Measurements from ENCODE around the gene HAPLN3. TPM values are rescaled to one million over a fixed set of nuclear protein-coding genes. Genes with fewer than 3 reads are reported as not detected.

The HAPLN3 gene
- total RNA-seq, 4 donors from 2014 or later: 1.7 to 5.2 (median 2.1) TPM

DNA sequence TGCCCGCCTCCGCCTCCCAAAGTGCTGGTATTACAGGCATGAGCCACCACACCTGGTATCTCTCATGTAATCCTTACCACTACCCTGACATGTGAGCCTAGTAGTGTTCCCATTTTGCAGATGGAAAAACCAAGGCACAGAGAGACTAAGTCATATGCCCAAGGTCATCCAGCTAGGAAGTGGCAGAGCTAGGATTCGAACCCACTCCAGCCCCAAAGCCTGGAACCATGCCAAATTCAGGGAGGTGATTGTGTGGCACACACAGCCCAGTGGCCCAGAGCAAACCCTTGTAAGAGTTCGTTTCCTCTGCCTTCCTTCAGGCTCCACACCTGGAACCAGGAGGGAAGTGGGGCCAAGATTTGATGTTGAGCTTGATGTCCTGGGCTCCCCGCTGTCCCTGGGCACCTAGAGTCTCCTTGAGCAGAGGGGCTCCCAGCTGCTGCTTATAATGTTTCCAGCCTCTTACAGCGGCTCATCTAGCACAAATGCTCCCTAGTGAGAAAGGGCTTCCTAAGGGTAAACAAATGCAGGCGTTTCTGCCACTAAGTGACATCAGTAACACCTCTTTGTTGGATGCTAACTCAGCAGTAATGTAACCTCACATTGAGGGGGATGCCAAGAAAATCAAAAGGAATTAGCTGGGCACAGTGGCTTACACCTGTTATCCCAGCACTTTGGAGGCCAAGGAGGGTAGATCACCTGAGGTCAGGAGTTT is 3.6 kb downstream of the HAPLN3 start:
- Histone ChIP-seq H3K27ac (no peak overlapping the region), H3K4me1 (peaks cover 0 to 22% of the 10 kb centered on the region in 2 donors), H3K9me3 (no peaks in the 10 kb centered on the region), H3K4me3 (no peak overlapping the region), H3K36me3 (no peaks in the 10 kb centered on the region), H3K27me3 (peaks cover 10 to 15% (median 14%) of the 10 kb centered on the region in 3 donors)
- ATAC-seq: no peak
- in situ Hi-C loops (cut with MboI; ENCODE audit: low sequenced_read_pairs in 4 of 4): loop anchor here in 2 of 4 donors (10.0 kb wide), 2 partner anchors 283 to 293 kb away; no protein-coding TSS in a partner anchor
- no peak for DNase-seq
- intact Hi-C loops (cut with DNase I; ENCODE audit: low total_unique reads): no loop called here
- TF ChIP-seq, protein P1, sequence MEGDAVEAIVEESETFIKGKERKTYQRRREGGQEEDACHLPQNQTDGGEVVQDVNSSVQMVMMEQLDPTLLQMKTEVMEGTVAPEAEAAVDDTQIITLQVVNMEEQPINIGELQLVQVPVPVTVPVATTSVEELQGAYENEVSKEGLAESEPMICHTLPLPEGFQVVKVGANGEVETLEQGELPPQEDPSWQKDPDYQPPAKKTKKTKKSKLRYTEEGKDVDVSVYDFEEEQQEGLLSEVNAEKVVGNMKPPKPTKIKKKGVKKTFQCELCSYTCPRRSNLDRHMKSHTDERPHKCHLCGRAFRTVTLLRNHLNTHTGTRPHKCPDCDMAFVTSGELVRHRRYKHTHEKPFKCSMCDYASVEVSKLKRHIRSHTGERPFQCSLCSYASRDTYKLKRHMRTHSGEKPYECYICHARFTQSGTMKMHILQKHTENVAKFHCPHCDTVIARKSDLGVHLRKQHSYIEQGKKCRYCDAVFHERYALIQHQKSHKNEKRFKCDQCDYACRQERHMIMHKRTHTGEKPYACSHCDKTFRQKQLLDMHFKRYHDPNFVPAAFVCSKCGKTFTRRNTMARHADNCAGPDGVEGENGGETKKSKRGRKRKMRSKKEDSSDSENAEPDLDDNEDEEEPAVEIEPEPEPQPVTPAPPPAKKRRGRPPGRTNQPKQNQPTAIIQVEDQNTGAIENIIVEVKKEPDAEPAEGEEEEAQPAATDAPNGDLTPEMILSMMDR (IDR thresholded peaks at IDR 0.05 in 4 of 5, conservative IDR thresholded peaks at IDR 0.05 in 1 of 5): no peak
- TF ChIP-seq POLR2A (IDR thresholded peaks at IDR 0.05): no peak

DNA sequence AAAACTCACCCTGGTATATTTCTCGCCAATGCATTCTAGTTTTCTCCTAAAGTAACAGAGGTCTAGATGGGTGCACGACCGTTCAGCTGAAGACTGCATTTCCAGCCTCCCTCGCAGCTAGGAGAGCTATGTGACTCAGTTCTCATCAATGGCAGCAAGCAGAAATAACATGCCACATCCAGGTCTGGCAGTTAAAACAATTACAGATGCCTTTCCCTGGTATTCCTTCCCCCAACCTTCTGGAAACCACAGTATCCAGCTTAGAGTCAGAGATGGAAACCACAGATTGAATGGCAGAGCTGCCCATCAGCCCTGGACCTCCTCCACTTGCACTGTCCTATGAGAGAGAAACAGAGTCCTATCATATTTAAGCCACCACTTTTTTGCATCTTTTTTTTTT is 4.8 kb downstream of the HAPLN3 start:
- intact Hi-C loops (cut with DNase I; ENCODE audit: low total_unique reads) (no loop called here), in situ Hi-C loops (cut with MboI; ENCODE audit: low sequenced_read_pairs in 4 of 4) (loop anchor here in 2 of 4 donors (10.0 kb wide), 2 partner anchors 284 to 294 kb away; no protein-coding TSS in a partner anchor)
- peaks cover 10 to 14% (median 13%) of the 10 kb centered on the region in 3 donors for H3K27me3 ChIP-seq
- no peak for TF ChIP-seq POLR2A (IDR thresholded peaks at IDR 0.05)
- TF ChIP-seq, protein P1 (IDR thresholded peaks at IDR 0.05 in 4 of 5, conservative IDR thresholded peaks at IDR 0.05 in 1 of 5): no peak
- H3K36me3 ChIP-seq: no peaks in the 10 kb centered on the region
- no peak for ATAC-seq
- no peak overlapping the region for H3K27ac ChIP-seq
- H3K9me3 ChIP-seq: no peaks in the 10 kb centered on the region
- DNase-seq: no peak
- H3K4me1 ChIP-seq: peaks cover 0 to 18% of the 10 kb centered on the region in 2 donors
- H3K4me3 ChIP-seq: no peak overlapping the region

DNA sequence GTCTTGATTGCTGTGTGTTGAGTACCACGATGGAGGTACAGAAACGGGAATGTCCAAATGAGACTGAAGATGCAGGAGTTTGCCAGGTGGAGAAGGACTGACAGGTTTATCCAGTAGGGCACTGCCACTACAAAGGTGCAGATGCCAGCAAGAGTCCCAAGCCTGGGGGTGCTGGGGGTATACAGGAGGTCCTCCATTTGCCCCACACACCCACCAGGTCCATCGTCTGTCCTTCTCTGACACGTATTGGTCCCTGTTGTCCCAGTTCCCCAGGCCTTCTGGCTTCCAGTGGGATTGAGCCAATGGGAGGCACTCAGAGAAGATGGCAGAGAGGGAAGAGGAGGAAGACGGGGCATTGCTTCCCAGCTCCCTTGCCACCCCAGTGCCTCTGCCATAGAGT is 6.6 kb downstream of the HAPLN3 start:
- intact Hi-C loops (cut with DNase I; ENCODE audit: low total_unique reads): no loop called here
- Histone ChIP-seq H3K27me3 (peaks cover 0 to 3% (median 0%) of the 10 kb centered on the region in 3 donors), H3K4me3 (no peak overlapping the region), H3K9me3 (no peaks in the 10 kb centered on the region), H3K36me3 (no peaks in the 10 kb centered on the region), H3K27ac (no peak overlapping the region), H3K4me1 (peaks cover 0 to 7% of the 10 kb centered on the region in 2 donors)
- no peak for DNase-seq
- in situ Hi-C loops (cut with MboI; ENCODE audit: low sequenced_read_pairs in 4 of 4): no loop called here
- ATAC-seq: no peak
- no peak for TF ChIP-seq POLR2A (IDR thresholded peaks at IDR 0.05)

DNA sequence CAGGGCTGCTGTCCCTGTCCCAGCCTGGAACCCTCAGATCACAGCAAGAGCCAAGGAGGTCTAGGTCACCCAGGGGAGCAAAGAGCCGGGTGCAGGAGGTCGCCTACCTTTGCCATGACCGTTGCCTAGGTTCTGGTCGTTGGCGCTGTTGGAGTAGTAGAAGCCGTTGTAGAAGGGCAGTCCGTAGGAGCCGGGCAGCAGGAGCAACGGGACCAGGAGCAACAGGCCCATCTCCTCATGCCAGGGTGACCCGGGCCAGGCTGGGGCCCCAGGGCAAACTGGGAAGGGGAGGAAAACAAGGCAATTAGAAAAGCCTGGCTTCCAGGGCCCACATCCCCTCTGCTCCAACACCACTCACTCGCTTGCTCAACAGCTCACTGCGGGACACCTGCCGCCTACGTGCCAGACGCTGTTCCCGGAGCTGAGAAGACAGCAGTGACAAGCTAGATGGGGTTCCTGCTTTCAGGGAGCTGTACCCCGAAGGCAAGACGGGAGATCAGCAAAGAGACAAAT is 8.2 kb downstream of the HAPLN3 start:
- Histone ChIP-seq H3K27ac (no peak overlapping the region), H3K9me3 (no peaks in the 10 kb centered on the region), H3K27me3 (no peaks in the 10 kb centered on the region), H3K4me3 (no peak overlapping the region), H3K36me3 (no peaks in the 10 kb centered on the region), H3K4me1 (peaks cover 0 to 2% of the 10 kb centered on the region in 2 donors)
- in situ Hi-C loops (cut with MboI; ENCODE audit: low sequenced_read_pairs in 4 of 4): no loop called here
- TF ChIP-seq POLR2A (IDR thresholded peaks at IDR 0.05): no peak
- TF ChIP-seq, protein P1 (IDR thresholded peaks at IDR 0.05 in 4 of 5, conservative IDR thresholded peaks at IDR 0.05 in 1 of 5): no peak
- intact Hi-C loops (cut with DNase I; ENCODE audit: low total_unique reads): no loop called here
- ATAC-seq: no peak
- DNase-seq: no peak

DNA sequence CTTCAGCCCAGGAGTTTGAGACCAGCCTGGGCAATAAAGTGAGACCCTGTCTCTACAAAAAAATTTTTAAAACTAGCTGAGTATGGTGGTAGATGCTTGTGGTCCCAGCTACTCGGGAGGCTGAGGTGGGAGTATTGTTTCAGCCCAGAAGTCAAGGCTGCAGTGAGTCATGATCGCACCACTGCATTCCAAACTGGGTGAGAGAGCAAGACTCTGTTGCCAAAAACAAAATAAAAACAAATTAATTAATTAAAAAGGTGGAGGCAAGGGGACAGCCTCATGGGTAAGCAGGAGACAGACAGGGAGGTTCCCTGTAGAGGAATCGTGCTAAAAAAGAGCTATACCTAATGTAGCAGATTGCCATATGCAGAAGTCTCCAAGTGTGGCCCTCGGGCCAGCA is 12.6 kb downstream of the HAPLN3 start:
- Histone ChIP-seq H3K36me3 (peaks cover 0 to 1% of the 10 kb centered on the region in 2 donors), H3K9me3 (no peaks in the 10 kb centered on the region), H3K27ac (no peak overlapping the region), H3K27me3 (no peaks in the 10 kb centered on the region), H3K4me1 (no peaks in the 10 kb centered on the region), H3K4me3 (no peak overlapping the region)
- no peak for TF ChIP-seq POLR2A (IDR thresholded peaks at IDR 0.05)
- TF ChIP-seq, protein P1 (IDR thresholded peaks at IDR 0.05 in 4 of 5, conservative IDR thresholded peaks at IDR 0.05 in 1 of 5): no peak
- intact Hi-C loops (cut with DNase I; ENCODE audit: low total_unique reads) (no loop called here), in situ Hi-C loops (cut with MboI; ENCODE audit: low sequenced_read_pairs in 4 of 4) (no loop called here)
- DNase-seq: no peak
- ATAC-seq: no peak
